SK-N-SH treated with all-trans-retinoic acid at 6 μM for 48 hours (cell line): Measurements from ENCODE around the gene PRR33.

ENCODE experiments used
- ATAC-seq: fragments of 200-7000 bp; cut with Tn5 transposase; 3 replicates; pipeline ENCODE4 v1.9.1; 2020; ENCODE audit warnings: mild to moderate bottlenecking, moderate library complexity
- ARNTL ChIP-seq: fragments of 450-650 bp; formaldehyde crosslinking; IDR thresholded peaks from 2 replicates; pipeline ENCODE4 v1.5.0; 2020; ENCODE audit warnings: low read depth, mild to moderate bottlenecking, moderate library complexity, borderline replicate concordance
- CSDC2 ChIP-seq: fragments of 250-450 bp; sonication (Bioruptor Pico); IDR thresholded peaks from 2 replicates; pipeline ENCODE4 v1.5.0; 2020; ENCODE audit warnings: mild to moderate bottlenecking, moderate library complexity
- ESRRG ChIP-seq: fragments of 250-450 bp; sonication (Bioruptor Pico); IDR thresholded peaks from 2 replicates; pipeline ENCODE4 v1.6.1; 2021; ENCODE audit warnings: mild to moderate bottlenecking
- GLIS3 ChIP-seq: fragments of 250-450 bp; sonication (Bioruptor Pico); IDR thresholded peaks from 2 replicates; pipeline ENCODE4 v1.5.0; 2020; ENCODE audit warnings: mild to moderate bottlenecking, moderate library complexity
- OSR1 ChIP-seq: fragments of 250-450 bp; sonication (Bioruptor Pico); IDR thresholded peaks from 2 replicates; pipeline ENCODE4 v1.8.0; 2022; ENCODE audit warnings: moderate library complexity, mild to moderate bottlenecking, inconsistent platforms
- PPARA ChIP-seq: fragments of 250-450 bp; sonication (Bioruptor Pico); IDR thresholded peaks from 2 replicates; pipeline ENCODE4 v1.5.0; 2020; ENCODE audit warnings: mild to moderate bottlenecking, borderline replicate concordance
- RARB ChIP-seq: fragments of 250-450 bp; sonication (Bioruptor Pico); IDR thresholded peaks from 2 replicates; pipeline ENCODE4 v1.8.0; 2021; ENCODE audit warnings: mild to moderate bottlenecking, moderate library complexity
- SNAI2 ChIP-seq: fragments of 250-450 bp; sonication (Bioruptor Pico); IDR thresholded peaks from 2 replicates; pipeline ENCODE4 v1.5.0; 2020; ENCODE audit warnings: mild to moderate bottlenecking, moderate library complexity
- TCF4 ChIP-seq: fragments of 250-450 bp; sonication (Bioruptor Pico); IDR thresholded peaks from 2 replicates; pipeline ENCODE4 v1.8.0; 2021; ENCODE audit warnings: mild to moderate bottlenecking, moderate library complexity, borderline replicate concordance
- TOX ChIP-seq: fragments of 250-450 bp; sonication (Bioruptor Pico); IDR thresholded peaks from 2 replicates; pipeline ENCODE4 v1.8.0; 2021; ENCODE audit warnings: mild to moderate bottlenecking, moderate library complexity, borderline replicate concordance
- ZC3H10 ChIP-seq: fragments of 250-450 bp; sonication (Bioruptor Pico); IDR thresholded peaks from 2 replicates; pipeline ENCODE4 v1.5.1; 2021; ENCODE audit warnings: mild to moderate bottlenecking, moderate library complexity
- ZFP3 ChIP-seq: fragments of 250-450 bp; sonication (Bioruptor Pico); IDR thresholded peaks from 2 replicates; pipeline ENCODE4 v1.5.0; 2020; ENCODE audit warnings: mild to moderate bottlenecking, moderate library complexity
- ZFP30 ChIP-seq: fragments of 450-650 bp; formaldehyde crosslinking; IDR thresholded peaks from 2 replicates; pipeline ENCODE4 v1.5.0; 2022; ENCODE audit warnings: mild to moderate bottlenecking, moderate library complexity
- ZNF565 ChIP-seq: fragments of 450-650 bp; formaldehyde crosslinking; conservative IDR thresholded peaks from 2 replicates; pipeline ENCODE4 v1.5.0; 2020; ENCODE audit warnings: low read depth, mild to moderate bottlenecking, moderate library complexity
- ZNF70 ChIP-seq: fragments of 450-650 bp; formaldehyde crosslinking; IDR thresholded peaks from 2 replicates; pipeline ENCODE4 v1.5.0; 2020; ENCODE audit warnings: mild to moderate bottlenecking, moderate library complexity
- ZNF8 ChIP-seq: fragments of 450-650 bp; formaldehyde crosslinking; IDR thresholded peaks from 2 replicates; pipeline ENCODE4 v1.5.0; 2020; ENCODE audit warnings: mild to moderate bottlenecking, moderate library complexity
- TF ChIP-seq, protein P1 (sequence below): fragments of 250-450 bp; sonication (Bioruptor Pico); IDR thresholded peaks from 2 replicates; pipeline ENCODE4 v1.5.0; 2020; ENCODE audit warnings: mild to moderate bottlenecking, moderate library complexity
- TF ChIP-seq, protein P2 (sequence below): fragments of 250-450 bp; sonication (Bioruptor Pico); IDR thresholded peaks from 2 replicates; pipeline ENCODE4 v1.5.1; 2020; ENCODE audit warnings: low read depth, mild to moderate bottlenecking, moderate library complexity
- TF ChIP-seq, protein P3 (sequence below): fragments of 250-450 bp; sonication (Bioruptor Pico); IDR thresholded peaks from 2 replicates; pipeline ENCODE4 v1.8.0; 2021; ENCODE audit warnings: low read depth, mild to moderate bottlenecking, moderate library complexity, borderline replicate concordance
- TF ChIP-seq, protein P4 (sequence below): fragments of 250-450 bp; sonication (Bioruptor Pico); IDR thresholded peaks from 2 replicates; pipeline ENCODE4 v1.8.0; 2020; ENCODE audit warnings: mild to moderate bottlenecking, moderate library complexity, borderline replicate concordance

PRR33 gene

DNA sequence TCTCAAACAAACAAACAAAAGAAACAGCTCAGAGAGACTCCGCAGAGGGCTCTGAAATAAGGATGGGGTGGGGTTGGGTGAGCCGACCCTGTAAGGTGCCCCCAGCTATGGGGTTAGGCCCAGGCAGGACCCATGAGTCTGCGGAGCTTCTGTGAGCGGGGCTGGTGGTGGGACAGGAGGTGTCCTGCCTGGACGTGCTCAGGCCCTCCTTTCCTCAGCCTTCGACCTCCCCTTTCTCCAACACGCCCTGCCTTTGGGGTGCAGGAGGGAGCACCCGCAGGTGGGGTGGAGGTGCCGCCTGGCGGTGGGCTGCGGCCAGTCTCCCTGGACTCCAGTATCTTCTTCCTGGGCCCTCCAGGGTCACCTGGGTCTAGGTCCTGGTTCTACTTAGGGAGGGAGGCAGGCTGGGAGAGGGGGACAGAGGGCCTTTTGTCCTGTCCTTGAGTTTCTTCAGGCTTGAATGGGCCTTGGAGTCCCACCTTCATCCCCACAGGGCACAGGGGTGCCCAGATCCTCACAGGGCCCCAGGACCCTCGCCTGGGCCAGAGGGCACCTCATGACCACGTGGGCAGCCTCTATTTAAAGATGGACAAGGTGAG lies 12.3 kb downstream of the PRR33 start:
- no peak for ATAC-seq
- TF ChIP-seq CSDC2 (CRISPR knock-in tag) (no peak), ZFP30 (no peak), TOX (CRISPR knock-in tag) (no peak), ZNF565 (CRISPR knock-in tag) (no peak), ZNF70 (CRISPR knock-in tag) (no peak), ARNTL (no peak), GLIS3 (no peak), SNAI2 (CRISPR knock-in tag) (no peak), ESRRG (CRISPR knock-in tag) (no peak), ZFP3 (CRISPR knock-in tag) (no peak), RARB (CRISPR knock-in tag) (no peak), PPARA (CRISPR knock-in tag) (no peak), TCF4 (no peak), OSR1 (CRISPR knock-in tag) (no peak)
- TF ChIP-seq, protein P1, sequence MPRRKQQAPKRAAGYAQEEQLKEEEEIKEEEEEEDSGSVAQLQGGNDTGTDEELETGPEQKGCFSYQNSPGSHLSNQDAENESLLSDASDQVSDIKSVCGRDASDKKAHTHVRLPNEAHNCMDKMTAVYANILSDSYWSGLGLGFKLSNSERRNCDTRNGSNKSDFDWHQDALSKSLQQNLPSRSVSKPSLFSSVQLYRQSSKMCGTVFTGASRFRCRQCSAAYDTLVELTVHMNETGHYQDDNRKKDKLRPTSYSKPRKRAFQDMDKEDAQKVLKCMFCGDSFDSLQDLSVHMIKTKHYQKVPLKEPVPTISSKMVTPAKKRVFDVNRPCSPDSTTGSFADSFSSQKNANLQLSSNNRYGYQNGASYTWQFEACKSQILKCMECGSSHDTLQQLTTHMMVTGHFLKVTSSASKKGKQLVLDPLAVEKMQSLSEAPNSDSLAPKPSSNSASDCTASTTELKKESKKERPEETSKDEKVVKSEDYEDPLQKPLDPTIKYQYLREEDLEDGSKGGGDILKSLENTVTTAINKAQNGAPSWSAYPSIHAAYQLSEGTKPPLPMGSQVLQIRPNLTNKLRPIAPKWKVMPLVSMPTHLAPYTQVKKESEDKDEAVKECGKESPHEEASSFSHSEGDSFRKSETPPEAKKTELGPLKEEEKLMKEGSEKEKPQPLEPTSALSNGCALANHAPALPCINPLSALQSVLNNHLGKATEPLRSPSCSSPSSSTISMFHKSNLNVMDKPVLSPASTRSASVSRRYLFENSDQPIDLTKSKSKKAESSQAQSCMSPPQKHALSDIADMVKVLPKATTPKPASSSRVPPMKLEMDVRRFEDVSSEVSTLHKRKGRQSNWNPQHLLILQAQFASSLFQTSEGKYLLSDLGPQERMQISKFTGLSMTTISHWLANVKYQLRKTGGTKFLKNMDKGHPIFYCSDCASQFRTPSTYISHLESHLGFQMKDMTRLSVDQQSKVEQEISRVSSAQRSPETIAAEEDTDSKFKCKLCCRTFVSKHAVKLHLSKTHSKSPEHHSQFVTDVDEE (CRISPR knock-in tag) = no peak
- TF ChIP-seq, protein P2, sequence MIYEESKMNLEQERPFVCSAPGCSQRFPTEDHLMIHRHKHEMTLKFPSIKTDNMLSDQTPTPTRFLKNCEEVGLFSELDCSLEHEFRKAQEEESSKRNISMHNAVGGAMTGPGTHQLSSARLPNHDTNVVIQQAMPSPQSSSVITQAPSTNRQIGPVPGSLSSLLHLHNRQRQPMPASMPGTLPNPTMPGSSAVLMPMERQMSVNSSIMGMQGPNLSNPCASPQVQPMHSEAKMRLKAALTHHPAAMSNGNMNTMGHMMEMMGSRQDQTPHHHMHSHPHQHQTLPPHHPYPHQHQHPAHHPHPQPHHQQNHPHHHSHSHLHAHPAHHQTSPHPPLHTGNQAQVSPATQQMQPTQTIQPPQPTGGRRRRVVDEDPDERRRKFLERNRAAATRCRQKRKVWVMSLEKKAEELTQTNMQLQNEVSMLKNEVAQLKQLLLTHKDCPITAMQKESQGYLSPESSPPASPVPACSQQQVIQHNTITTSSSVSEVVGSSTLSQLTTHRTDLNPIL (CRISPR knock-in tag) = no peak
- TF ChIP-seq, protein P3, sequence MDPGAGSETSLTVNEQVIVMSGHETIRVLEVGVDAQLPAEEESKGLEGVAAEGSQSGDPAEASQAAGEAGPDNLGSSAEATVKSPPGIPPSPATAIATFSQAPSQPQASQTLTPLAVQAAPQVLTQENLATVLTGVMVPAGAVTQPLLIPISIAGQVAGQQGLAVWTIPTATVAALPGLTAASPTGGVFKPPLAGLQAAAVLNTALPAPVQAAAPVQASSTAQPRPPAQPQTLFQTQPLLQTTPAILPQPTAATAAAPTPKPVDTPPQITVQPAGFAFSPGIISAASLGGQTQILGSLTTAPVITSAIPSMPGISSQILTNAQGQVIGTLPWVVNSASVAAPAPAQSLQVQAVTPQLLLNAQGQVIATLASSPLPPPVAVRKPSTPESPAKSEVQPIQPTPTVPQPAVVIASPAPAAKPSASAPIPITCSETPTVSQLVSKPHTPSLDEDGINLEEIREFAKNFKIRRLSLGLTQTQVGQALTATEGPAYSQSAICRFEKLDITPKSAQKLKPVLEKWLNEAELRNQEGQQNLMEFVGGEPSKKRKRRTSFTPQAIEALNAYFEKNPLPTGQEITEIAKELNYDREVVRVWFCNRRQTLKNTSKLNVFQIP (CRISPR knock-in tag) = no peak
- TF ChIP-seq, protein P4, sequence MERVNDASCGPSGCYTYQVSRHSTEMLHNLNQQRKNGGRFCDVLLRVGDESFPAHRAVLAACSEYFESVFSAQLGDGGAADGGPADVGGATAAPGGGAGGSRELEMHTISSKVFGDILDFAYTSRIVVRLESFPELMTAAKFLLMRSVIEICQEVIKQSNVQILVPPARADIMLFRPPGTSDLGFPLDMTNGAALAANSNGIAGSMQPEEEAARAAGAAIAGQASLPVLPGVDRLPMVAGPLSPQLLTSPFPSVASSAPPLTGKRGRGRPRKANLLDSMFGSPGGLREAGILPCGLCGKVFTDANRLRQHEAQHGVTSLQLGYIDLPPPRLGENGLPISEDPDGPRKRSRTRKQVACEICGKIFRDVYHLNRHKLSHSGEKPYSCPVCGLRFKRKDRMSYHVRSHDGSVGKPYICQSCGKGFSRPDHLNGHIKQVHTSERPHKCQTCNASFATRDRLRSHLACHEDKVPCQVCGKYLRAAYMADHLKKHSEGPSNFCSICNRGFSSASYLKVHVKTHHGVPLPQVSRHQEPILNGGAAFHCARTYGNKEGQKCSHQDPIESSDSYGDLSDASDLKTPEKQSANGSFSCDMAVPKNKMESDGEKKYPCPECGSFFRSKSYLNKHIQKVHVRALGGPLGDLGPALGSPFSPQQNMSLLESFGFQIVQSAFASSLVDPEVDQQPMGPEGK = no peak

DNA sequence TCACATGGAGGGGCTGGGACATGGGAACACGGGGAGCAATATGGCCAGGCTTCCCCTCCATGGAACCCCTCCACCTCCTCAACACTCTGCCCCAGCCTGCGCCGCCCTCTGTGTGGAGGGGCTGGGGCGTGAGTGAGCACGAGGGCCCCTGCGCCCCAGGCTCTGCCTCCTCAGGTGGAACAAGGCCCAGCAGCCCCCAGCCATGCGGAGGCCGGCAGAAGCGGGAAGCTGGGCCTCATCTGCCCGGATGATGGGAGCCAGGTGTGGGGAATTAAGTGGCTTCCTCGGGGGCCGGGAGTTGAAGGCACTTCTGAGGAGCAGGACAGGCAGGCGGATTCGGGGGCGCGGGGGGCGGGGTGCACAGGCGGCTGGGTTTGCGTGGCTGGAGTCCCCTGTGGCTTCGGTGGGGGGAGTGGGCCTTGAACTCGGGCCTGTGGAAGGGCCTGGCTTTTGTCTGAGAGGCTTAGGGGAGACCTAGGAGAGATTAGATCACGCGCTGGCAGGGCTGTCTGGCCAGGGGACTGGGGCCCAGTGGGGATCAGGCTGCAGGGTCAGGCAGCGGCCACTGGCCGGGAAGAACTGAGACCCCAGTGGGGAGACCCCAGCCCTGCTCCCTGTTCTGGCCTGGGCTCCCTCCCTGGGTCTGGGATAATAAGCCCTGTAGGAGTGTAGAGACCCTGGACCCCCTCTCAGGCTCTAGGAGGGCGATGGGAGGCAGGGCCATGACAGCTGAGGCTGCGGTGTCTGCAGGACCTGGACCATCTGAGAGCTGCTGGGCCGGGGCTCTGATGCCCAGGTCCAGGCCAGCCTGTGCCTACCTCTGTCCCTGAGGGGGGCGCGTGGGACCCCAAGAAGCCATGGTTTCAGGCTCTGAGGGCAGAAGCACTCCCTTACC lies 13.3 kb downstream of the PRR33 start:
- TF ChIP-seq, protein P2 (CRISPR knock-in tag) = no peak
- TF ChIP-seq ZNF8 (no peak), RARB (CRISPR knock-in tag) (no peak), GLIS3 (no peak), ZNF565 (CRISPR knock-in tag) (no peak), CSDC2 (CRISPR knock-in tag) (no peak), ZNF70 (CRISPR knock-in tag) (no peak), ZC3H10 (CRISPR knock-in tag) (no peak)
- no peak for ATAC-seq
